Transverse colon (tissue), 4 donors: ENCODE results near the gene APBB1. TPM values are rescaled to one million over a fixed set of nuclear protein-coding genes. Genes with fewer than 3 reads are reported as not detected.
A peak's percentile ranks its signal among the peaks of the same experiment; 100 is the strongest.

Experiments
- DNase-seq: peaks from one replicate; pipeline ENCODE4 v3.0.0-alpha.2; 2019
- H3K27ac ChIP-seq, 4 donors: fragments of 200-600 bp; sonication (generic); 2 replicates each; pipeline ENCODE4 v1.5.1; 2016 to 2018; ENCODE audit warnings: inconsistent platforms in 4 of 4
- H3K27me3 ChIP-seq: fragments of 200-600 bp; sonication (generic); 2 replicates; pipeline ENCODE4 v1.5.1; 2017; ENCODE audit warnings: inconsistent platforms
- H3K36me3 ChIP-seq, 4 donors: fragments of 200-600 bp; sonication (generic); 2 replicates each; pipeline ENCODE4 v1.5.1; 2017 to 2019; ENCODE audit warnings: inconsistent platforms in 4 of 4
- H3K4me1 ChIP-seq, 4 donors: fragments of 200-600 bp; sonication (generic); 2 replicates each; pipeline ENCODE4 v1.5.1; 2017 to 2020; ENCODE audit warnings: inconsistent platforms in 4 of 4
- H3K4me3 ChIP-seq, 4 donors: fragments of 200-600 bp; sonication (generic); 1 replicate in 1 of 4; 2 replicates in 3 of 4; pipeline versions ENCODE4 v1.5.1 to v1.6.1; 2017 to 2019; ENCODE audit warnings: inconsistent platforms in 4 of 4
- H3K9me3 ChIP-seq, 2 donors: fragments of 200-600 bp; sonication (generic); 2 replicates each; pipeline ENCODE4 v1.5.1; 2017 to 2019; ENCODE audit warnings: inconsistent platforms in 2 of 2
- EP300 ChIP-seq: sonication (generic); formaldehyde crosslinking; IDR thresholded peaks from one replicate; pipeline ENCODE4 v1.6.1; 2017; ENCODE audit warnings: antibody characterized with exemption, low read depth
- POLR2A ChIP-seq: fragments of 450-650 bp; IDR thresholded peaks from one replicate; pipeline ENCODE4 v1.6.1; 2016; ENCODE audit warnings: antibody characterized with exemption, mild to moderate bottlenecking, moderate library complexity
- POLR2AphosphoS5 ChIP-seq, 3 donors: sonication (generic); formaldehyde crosslinking; IDR thresholded peaks; one replicate each; pipeline ENCODE4 v1.6.1; 2016; ENCODE audit warnings: antibody characterized with exemption in 3 of 3
- WGBS, 2 donors: methylation state at CpG; one replicate each; pipeline ENCODE4 v1.1.5; 2018; ENCODE audit warnings: low coverage in 1 of 2; 5-methylcytosine and 5-hydroxymethylcytosine counted together
- in situ Hi-C, 4 donors: fragments of 200-750 bp; cut with MboI; loops; one replicate each; pipeline versions ENCODE4 v1.15.0 to v1.15.1; 2017; ENCODE audit warnings: low sequenced_read_pairs in 3 of 4, low pct_ligation_motif_present in 1 of 4, low pct_unique_long_range_greater_than_20kb in 1 of 4
- intact Hi-C: fragments of 100-400 bp; cut with DNase I; formaldehyde crosslinking; loops from one replicate; pipeline ENCODE4 v1.15.1; 2023; ENCODE audit warnings: low total_unique reads
- total RNA-seq, 4 donors: library from RNA; depleted of rRNA; stranded (reverse); fragments of >200 nt; gene quantifications; one replicate each; pipeline ENCODE4 v1.1.0, GENCODE V29; 2016
- TF ChIP-seq, protein P1 (sequence below), 5 experiments: fragments of 200-600 bp in 3 of 5; fragments of 450-650 bp in 2 of 5; sonication (generic) in 3 of 5; IDR thresholded peaks; 1 replicate in 2 of 5; 2 replicates in 3 of 5; pipeline ENCODE4 v1.5.1; 2016 to 2017; ENCODE audit warnings: antibody characterized with exemption in 5 of 5, inconsistent platforms in 3 of 5, mild to moderate bottlenecking in 2 of 5, moderate library complexity in 1 of 5

Gene APBB1
- total RNA-seq, 4 donors from 2014 or later: 9.0 to 18.3 (median 12.0) TPM

DNA sequence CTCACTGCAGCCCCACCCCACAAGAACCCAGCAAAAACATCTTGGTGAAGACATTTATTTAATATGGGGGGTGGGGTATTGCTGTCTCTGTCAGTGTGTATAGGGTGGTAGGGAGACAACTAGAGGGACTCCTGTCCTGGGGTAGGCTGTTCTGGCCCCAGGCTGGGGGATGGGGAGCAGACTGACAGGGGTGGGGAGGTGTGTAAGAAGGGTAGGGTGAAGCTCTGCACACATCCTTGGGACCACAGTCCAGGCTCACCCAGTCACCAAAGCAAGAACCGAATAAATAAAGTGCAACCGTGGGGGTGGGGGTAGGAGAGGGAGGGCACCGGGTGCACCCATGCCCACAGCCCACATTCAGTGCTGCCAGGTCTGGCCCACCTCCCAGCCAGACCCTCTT, 29.7 kb upstream of the APBB1 start:
- Histone ChIP-seq H3K9me3 (no peaks in the 10 kb centered on the region), H3K27me3 (no peaks in the 10 kb centered on the region), H3K4me3 (no peak overlapping the region), H3K36me3 (peaks cover 0 to 19% (median 8%) of the 10 kb centered on the region in 4 donors), H3K4me1 (no peaks in the 10 kb centered on the region), H3K27ac (no peak overlapping the region)
- DNase-seq: no peak
- intact Hi-C loops (no loop called here), in situ Hi-C loops (loop anchor here in 3 of 4 donors (10.0 kb wide), 3 partner anchors 56 to 74 kb away; no protein-coding TSS in a partner anchor)
- TF ChIP-seq, protein P1, sequence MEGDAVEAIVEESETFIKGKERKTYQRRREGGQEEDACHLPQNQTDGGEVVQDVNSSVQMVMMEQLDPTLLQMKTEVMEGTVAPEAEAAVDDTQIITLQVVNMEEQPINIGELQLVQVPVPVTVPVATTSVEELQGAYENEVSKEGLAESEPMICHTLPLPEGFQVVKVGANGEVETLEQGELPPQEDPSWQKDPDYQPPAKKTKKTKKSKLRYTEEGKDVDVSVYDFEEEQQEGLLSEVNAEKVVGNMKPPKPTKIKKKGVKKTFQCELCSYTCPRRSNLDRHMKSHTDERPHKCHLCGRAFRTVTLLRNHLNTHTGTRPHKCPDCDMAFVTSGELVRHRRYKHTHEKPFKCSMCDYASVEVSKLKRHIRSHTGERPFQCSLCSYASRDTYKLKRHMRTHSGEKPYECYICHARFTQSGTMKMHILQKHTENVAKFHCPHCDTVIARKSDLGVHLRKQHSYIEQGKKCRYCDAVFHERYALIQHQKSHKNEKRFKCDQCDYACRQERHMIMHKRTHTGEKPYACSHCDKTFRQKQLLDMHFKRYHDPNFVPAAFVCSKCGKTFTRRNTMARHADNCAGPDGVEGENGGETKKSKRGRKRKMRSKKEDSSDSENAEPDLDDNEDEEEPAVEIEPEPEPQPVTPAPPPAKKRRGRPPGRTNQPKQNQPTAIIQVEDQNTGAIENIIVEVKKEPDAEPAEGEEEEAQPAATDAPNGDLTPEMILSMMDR (IDR thresholded peaks at IDR 0.05): no peak
- TF ChIP-seq POLR2AphosphoS5 (IDR thresholded peaks at IDR 0.05) (no peak), EP300 (no peak), POLR2A (no peak)
- WGBS, 2 donors: 90% methylated on average over 3 of the region's 3 CpGs; no CpG with 5 or more reads in 1 of the 2 donors

DNA sequence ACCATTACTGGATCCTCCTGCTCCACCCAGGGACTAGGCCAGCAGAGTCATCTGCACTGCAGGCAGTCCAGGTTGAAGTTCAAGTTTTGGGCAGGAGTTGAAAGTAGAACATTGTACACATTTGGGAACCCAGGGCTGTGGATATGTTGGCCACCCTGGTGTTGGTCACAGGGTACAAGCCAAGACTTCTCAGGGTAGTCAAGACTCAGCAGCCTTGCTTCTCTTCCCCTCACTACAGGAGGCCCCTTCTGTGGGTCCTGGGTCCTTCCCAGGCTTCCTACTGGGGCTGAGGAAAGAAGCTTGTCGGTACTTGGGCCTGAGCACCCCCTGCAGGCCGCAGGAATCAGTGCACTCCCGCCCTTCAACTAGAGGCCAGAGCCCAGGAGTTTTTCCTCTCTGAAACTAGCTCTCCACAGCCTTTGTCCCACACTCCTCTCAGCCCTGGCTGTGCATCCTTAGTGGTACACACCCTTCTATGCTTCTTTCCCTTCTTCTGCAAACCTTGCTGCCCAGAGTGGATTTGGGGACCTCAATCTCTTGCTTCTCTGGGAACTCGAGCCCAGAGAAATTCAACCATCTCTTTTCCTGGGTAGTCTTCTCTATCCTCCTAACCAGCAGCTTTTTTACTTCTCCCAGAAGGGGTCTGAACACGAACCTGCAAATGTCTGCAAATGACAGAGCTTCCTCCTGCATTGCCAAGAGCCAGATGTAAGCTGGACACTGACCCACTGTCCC, 24.5 kb upstream of the APBB1 start:
- in situ Hi-C loops: loop anchor here in 3 of 4 donors (5.0 to 10.0 kb wide), 4 partner anchors 59 to 69 kb away; no protein-coding TSS in a partner anchor
- peak; percentile 61 for DNase-seq
- whole genome bisulfite sequencing, 2 donors: 25 to 60% methylated on average over 1 to 5 of the region's 5 CpGs
- no peaks in the 10 kb centered on the region for H3K36me3 ChIP-seq
- H3K9me3 ChIP-seq: no peaks in the 10 kb centered on the region
- intact Hi-C loops: loop anchor here (2.0 kb wide), 1 partner anchor 65 kb away; no protein-coding TSS in a partner anchor
- H3K27me3 ChIP-seq: no peaks in the 10 kb centered on the region
- no peak for TF ChIP-seq POLR2A
- no peak for TF ChIP-seq EP300
- TF ChIP-seq, protein P1 (IDR thresholded peaks at IDR 0.05): peak; percentile 75 to 85 (median 82)
- TF ChIP-seq POLR2AphosphoS5 (IDR thresholded peaks at IDR 0.05): no peak
- no peak overlapping the region for H3K4me3 ChIP-seq
- H3K4me1 ChIP-seq: no peaks in the 10 kb centered on the region
- H3K27ac ChIP-seq: no peak overlapping the region

DNA sequence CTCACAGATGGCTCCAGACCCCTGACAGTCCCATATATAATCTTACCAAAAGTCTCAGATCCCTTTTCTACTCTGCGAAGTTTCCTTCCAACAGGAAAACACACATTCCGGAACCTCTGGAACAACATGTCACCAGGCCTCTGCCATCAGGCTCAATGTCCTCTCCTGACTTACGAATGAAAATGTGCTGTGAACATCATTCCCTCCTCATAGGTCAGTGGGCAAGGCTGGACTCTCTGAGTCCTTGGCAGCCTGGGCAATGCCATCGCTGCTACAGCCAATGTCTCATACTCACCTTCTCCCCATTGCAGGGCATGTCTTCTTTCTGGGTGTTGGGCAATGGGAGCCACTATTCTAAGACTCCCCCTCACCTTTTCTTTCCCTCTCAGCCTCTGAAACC, 23.5 kb upstream of the APBB1 start:
- intact Hi-C loops (loop anchor here (2.0 kb wide), 1 partner anchor 64 kb away; no protein-coding TSS in a partner anchor), in situ Hi-C loops (loop anchor here in 3 of 4 donors (5.0 to 10.0 kb wide), 4 partner anchors 58 to 68 kb away; no protein-coding TSS in a partner anchor)
- no peaks in the 10 kb centered on the region for H3K27me3 ChIP-seq
- no peak overlapping the region for H3K27ac ChIP-seq
- no peaks in the 10 kb centered on the region for H3K4me1 ChIP-seq
- H3K4me3 ChIP-seq: no peak overlapping the region
- no peak for DNase-seq
- TF ChIP-seq POLR2A (no peak), EP300 (no peak), POLR2AphosphoS5 (IDR thresholded peaks at IDR 0.05) (no peak)
- TF ChIP-seq, protein P1 (IDR thresholded peaks at IDR 0.05): no peak
- no peaks in the 10 kb centered on the region for H3K36me3 ChIP-seq
- WGBS, 2 donors: 79 to 93% methylated on average over 4 of the region's 4 CpGs
- no peaks in the 10 kb centered on the region for H3K9me3 ChIP-seq

DNA sequence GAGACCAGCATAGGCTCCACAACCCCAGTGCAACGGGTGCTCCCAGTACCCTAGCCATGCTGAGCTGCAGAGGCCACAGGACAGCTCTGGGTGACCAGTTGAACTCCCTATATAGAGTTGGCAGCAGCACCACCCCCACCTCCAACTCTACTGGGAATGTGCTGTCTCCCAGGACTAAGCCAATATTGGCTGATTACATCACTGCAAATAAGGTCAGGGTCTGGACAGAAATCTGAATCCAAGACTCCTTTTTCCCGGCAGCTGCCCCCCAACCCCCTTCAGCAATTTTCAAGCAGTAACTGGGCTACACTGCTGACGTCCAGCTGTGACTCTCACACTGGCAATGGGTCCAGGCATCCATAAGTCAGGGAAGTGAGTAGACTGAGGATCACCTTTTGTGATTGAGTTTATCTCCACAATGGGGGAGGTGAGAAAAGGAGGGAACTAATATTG, 22.0 kb upstream of the APBB1 start, which contains the start of gene HPX:
Gene HPX (minus strand): TSS at position 82 of the 453 bp plus-strand sequence. CDS start 24 bp downstream, at position 58.
- no peaks in the 10 kb centered on the region for H3K27me3 ChIP-seq
- in situ Hi-C loops: loop anchor here in 3 of 4 donors (5.0 to 10.0 kb wide), 4 partner anchors 56 to 66 kb away; no protein-coding TSS in a partner anchor
- H3K27ac ChIP-seq: no peak within 1 kb of the TSS
- no peaks in the 10 kb centered on the region for H3K4me1 ChIP-seq
- WGBS, 2 donors: 81% methylated on average over 3 of the region's 3 CpGs; no CpG with 5 or more reads in 1 of the 2 donors
- TF ChIP-seq EP300: no peak
- no peak for TF ChIP-seq POLR2AphosphoS5 (IDR thresholded peaks at IDR 0.05)
- TF ChIP-seq, protein P1 (IDR thresholded peaks at IDR 0.05): no peak
- TF ChIP-seq POLR2A: no peak
- no peaks in the 10 kb centered on the region for H3K9me3 ChIP-seq
- H3K4me3 ChIP-seq: no peak within 1 kb of the TSS
- intact Hi-C loops: no loop called here
- DNase-seq: no peak
- no peaks in the 10 kb centered on the region for H3K36me3 ChIP-seq
